Naive B cell (primary cell): ENCODE measurements around the gene GOLGA8M. TPM values are rescaled to one million over a fixed set of nuclear protein-coding genes. Genes with fewer than 3 reads are reported as not detected.

Source experiments
- polyA plus RNA-seq, 6 donors: library from polyadenylated mRNA; unstranded; fragments of 300-500 nt; fragmentation: Illumina TruSeq; gene quantifications; one replicate each; pipeline ENCODE4 v1.2.3, GENCODE V29; 2021; ENCODE audit warnings: low read depth in 6 of 6

GOLGA8M gene
- polyA plus RNA-seq, 6 donors from 2014 or later: not detected

Other genes with a start within 250 kb of the GOLGA8M start
- not detected for gene GOLGA8G, start 179.4 kb downstream of the GOLGA8M start, polyA plus RNA-seq
- gene GOLGA6L25, start 158.9 kb downstream of the GOLGA8M start, polyA plus RNA-seq: not detected
- gene GOLGA6L7, start 136.2 kb upstream of the GOLGA8M start, polyA plus RNA-seq: not detected
- under 1 TPM in 2 of 6 donors, not detected in 4; 0.30 to 0.36 TPM for gene APBA2, start 173.6 kb upstream of the GOLGA8M start, polyA plus RNA-seq